IMR-90 (cell line): ENCODE results near the gene CHIC1.
"Not testable (repeated sequence)": the region's sequence is repeated elsewhere in the genome, so short reads cannot be mapped to it uniquely, and the experiment has no call there.

ENCODE experiments used
- CEBPB ChIP-seq: IDR thresholded peaks from 2 replicates; pipeline ENCODE4 v1.6.1; 2012; ENCODE audit warnings: low read depth, low read length, improper control_type of control experiment
- CHD1 ChIP-seq: IDR thresholded peaks from 2 replicates; pipeline ENCODE4 v1.6.1; 2012; ENCODE audit warnings: low read depth, low read length, improper control_type of control experiment
- MAFK ChIP-seq: IDR thresholded peaks from 2 replicates; pipeline ENCODE4 v1.6.1; 2012; ENCODE audit warnings: low read depth, low read length, improper control_type of control experiment
- POLR2A ChIP-seq: IDR thresholded peaks from 2 replicates; pipeline ENCODE4 v1.6.1; 2012; ENCODE audit warnings: mild to moderate bottlenecking, low read depth, low read length
- RCOR1 ChIP-seq: IDR thresholded peaks from 2 replicates; pipeline ENCODE4 v1.6.1; 2012; ENCODE audit warnings: mild to moderate bottlenecking, low read length, improper control_type of control experiment; ENCODE audit not compliant: insufficient replicate concordance
- TF ChIP-seq, protein P1 (sequence below): conservative IDR thresholded peaks from 2 replicates; pipeline ENCODE4 v1.5.1; 2012; ENCODE audit warnings: mild to moderate bottlenecking, low read depth, low read length, improper control_type of control experiment

DNA sequence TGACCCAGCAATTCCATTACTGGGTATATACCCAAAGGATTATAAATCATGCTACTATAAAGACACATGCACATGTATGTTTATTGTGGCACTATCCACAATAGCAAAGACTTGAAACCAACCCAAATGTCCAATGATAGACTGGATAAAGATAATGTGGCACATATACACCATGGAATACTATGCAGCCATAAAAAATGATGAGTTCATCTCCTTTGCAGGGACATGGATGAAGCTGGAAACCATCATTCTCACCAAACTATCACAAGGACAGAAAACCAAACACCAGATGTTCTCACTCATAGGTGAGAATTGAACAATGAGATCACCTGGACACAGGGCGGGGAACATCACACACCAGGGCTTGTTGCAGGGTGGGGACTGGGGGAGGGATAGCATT, 144.0 kb downstream of the CHIC1 start:
- TF ChIP-seq POLR2A, MAFK, CEBPB, RCOR1, CHD1: not testable (repeated sequence)
- TF ChIP-seq, protein P1, sequence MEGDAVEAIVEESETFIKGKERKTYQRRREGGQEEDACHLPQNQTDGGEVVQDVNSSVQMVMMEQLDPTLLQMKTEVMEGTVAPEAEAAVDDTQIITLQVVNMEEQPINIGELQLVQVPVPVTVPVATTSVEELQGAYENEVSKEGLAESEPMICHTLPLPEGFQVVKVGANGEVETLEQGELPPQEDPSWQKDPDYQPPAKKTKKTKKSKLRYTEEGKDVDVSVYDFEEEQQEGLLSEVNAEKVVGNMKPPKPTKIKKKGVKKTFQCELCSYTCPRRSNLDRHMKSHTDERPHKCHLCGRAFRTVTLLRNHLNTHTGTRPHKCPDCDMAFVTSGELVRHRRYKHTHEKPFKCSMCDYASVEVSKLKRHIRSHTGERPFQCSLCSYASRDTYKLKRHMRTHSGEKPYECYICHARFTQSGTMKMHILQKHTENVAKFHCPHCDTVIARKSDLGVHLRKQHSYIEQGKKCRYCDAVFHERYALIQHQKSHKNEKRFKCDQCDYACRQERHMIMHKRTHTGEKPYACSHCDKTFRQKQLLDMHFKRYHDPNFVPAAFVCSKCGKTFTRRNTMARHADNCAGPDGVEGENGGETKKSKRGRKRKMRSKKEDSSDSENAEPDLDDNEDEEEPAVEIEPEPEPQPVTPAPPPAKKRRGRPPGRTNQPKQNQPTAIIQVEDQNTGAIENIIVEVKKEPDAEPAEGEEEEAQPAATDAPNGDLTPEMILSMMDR: not testable (repeated sequence)
